HT1080 (cell line): ENCODE data around the gene HLA-C. TPM values are rescaled to one million over a fixed set of nuclear protein-coding genes. Genes with fewer than 3 reads are reported as not detected.
A peak's percentile ranks its signal among the peaks of the same experiment; 100 is the strongest.
"Not testable (repeated sequence)": the region's sequence is repeated elsewhere in the genome, so short reads cannot be mapped to it uniquely, and the experiment has no call there.

Experiments used
- DNase-seq: peaks from one replicate; pipeline ENCODE4 v3.0.0-alpha.2; 2015; ENCODE audit warnings: low read depth
- total RNA-seq: library from RNA; depleted of rRNA; stranded (reverse); fragments of >200 nt; shearing (Covaris generic); gene quantifications from 2 replicates; pipeline ENCODE4 v1.2.3, GENCODE V29; 2014

Gene HLA-C
- total RNA-seq, 1 experiment from 2014 or later: 23.1 TPM

GRCh38 chr6:31270788-31271640, 878 bp downstream of the HLA-C start:
- no peak for DNase-seq

DNA sequence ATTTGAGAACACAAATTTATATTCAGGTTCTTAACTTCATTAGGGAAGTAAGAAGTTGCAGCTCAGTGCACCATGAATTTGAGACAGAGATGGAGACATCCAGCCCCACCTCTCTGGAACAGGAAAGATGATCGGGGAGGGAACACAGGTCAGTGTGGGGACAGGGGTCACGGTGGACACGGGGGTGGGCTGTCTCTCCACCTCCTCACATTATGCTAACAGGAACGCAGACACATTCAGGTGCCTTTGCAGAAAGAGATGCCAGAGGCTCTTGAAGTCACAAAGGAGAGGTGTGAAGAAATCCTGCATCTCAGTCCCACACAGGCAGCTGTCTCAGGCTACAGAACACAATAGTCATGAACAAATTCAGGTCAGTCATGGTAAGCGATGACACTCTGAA, 3.1 kb downstream of the HLA-C start:
- DNase-seq: no peak

- no peak for DNase-seq
Measured at GRCh38 chr6:31268369-31268765, 3.5 kb downstream of the HLA-C start.

DNA sequence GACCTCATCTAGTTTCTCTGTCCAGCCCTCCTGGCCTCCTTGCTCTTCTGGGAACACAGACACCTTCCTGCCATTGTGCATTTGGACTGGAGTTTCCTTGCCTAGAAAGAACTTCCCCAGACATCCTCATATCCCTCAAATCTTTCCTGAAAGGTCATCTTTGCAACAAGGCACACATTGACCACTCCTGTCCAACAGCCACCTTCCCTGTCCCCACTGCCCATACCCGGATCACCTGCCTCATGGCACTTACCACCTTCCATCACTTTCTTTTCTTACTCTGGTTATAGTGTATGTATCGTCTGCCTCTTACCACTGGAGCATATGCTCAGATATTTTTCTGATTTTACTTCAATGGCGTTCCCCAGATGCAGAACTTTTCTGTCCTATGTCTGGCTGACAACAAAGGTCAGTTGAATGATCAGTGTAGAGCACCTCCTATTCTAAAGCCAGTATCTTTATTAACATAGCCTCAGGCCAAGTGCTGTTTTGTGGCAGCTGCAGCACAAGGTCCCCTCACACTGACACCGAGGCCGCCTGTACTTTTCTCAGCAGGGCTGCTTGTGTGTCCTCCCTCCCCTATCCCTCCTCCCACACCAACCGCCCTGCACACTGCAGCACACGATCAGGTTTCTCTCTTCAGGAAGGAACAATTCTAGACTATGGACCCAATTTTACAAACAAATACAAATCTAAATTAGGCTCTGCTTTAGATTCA, 4.1 kb downstream of the HLA-C start:
- DNase-seq: no peak

DNA sequence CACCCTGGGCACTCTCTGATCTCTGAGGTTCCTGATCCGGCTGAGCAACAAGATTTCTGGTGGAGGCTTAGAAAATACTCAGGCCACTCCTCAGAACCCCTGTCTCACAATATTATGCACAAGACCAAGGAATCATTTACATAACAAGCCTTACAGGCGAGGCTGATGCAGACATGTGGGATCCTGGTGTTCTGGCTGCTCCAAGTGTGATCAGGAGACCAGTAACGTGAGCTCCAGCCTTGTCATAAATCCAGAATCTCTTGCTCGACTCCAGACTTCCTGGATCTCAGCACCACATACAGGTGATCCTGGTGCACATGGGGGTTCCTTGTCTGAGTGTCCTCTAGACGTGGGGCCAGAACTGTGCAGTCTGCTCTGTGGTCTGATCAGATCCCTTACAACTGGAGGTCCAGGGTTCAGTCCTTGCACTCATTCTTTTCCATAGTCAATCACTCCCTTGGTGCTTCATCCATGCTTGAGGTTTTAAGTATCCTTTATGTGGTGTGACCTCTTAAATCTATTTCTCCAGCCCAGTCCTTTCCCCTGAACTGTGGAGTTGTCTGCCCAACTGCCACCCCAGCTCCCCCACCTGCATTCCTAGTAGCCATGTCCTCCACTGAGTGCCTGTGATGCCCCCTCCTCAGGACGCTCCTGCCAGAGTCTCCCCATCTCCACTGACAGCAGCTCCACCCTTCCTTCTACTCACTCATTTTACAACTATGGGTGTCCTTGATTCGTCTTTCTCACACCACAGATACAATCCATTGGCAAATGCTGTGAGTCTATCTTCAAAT, 5.1 kb downstream of the HLA-C start:
- DNase-seq: no peak

DNA sequence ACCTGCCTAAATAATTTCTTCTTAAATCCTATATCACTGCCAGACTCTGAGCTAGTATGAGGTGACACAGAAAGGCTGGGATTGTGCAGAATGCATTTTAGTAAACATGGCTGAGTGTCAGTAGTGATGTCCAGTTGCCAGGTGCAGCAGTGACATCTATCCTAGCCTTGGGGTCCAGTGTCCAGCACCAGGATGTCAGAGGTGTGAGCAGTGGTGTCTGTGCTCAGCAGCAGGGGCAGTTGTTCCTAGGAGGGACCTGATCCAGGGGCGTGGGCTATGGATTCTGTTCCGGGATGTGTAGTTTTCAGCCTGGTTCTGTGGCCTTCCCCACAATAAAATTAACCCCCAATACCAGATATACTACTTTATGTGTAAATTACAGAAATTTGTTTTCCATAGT, 6.0 kb downstream of the HLA-C start:
- no peak for DNase-seq

GRCh38 chr6:31263346-31263933, 8.5 kb downstream of the HLA-C start:
- not testable (repeated sequence) for DNase-seq

GRCh38 chr6:31259995-31260394, 11.9 kb downstream of the HLA-C start:
- not testable (repeated sequence) for DNase-seq

GRCh38 chr6:31252625-31253024, 19.3 kb downstream of the HLA-C start:
- DNase-seq: no peak

- DNase-seq: no peak
Measured at GRCh38 chr6:31251261-31251660, 20.6 kb downstream of the HLA-C start.

DNA sequence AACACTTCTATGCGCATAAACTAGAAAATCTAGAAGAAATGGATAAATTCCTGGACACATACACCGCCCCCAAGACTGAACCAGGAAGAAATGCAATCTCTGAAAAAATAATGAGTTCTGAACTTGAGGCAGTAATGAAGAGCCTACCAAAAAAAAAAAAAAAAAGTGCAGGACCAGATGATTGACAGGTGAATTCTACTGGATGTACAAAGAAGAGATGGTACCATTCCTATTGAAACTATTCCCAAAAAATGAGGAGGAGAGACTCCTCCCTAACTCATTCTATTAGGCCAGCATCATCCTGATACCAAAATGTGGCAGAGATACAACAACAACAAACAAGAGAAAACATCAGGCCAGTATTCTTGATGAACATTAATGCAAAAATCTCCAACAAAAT, 22.7 kb downstream of the HLA-C start:
- no peak for DNase-seq

DNA sequence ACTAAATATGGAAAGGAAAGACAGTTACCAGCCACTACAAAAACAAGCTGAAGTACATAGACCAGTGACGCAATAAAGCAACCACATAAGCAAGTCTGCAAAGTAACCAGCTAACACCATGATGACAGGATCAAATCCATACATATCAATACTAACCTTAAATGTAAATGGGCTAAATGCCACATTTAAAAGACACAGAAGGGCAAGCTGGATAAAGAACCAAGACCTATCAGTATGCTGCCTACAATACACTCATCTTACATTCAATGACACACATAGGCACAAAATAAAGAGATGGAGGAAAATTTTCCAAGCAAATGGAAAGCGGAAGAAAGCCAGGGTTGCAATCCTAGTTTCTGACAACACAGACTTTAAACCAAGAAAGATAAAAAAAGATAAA, 24.1 kb downstream of the HLA-C start:
- DNase-seq: no peak

GRCh38 chr6:31246051-31246521, 25.8 kb downstream of the HLA-C start:
- peak; percentile 91 for DNase-seq

DNA sequence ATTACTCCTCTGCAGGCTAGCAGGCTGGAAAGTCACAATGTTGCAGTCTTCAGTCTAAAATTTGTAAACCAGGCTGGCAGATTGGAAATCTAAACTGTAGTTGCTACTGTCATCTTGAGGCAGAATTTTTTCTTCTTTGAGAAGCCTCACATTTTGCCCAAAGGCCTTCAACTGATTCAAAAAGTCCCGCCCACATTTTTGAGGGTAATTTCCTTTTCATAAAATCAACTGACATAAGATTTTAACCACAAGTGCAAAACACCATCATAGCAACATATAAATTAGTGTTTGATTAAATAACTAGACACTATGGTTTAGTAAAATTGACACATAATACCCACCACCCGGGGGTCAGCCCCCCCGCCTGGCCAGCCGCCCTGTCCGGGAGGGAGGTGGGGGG, 28.4 kb downstream of the HLA-C start:
- no peak for DNase-seq

DNA sequence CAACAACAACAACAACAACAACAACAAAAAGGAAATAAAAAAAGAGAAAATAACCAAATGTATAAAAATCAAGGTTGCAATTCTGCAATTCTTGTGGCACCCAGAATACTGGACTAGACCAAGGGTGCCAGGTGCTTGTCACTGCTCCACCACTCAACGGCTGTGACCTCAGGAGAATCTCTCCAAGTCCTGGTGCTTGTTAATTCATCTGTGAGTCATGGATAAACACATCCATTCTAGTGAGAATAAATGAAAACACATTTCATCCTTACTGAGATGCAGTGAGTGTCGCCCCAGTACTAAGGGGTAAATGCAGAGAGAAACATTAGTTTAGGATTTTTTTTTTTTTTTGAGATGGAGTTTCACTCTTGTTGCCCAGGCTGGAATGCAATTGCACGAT, 32.0 kb downstream of the HLA-C start:
- DNase-seq: no peak

- not testable (repeated sequence) for DNase-seq
Measured at GRCh38 chr6:31234101-31234500, 37.8 kb downstream of the HLA-C start.

GRCh38 chr6:31228476-31228875, 43.4 kb downstream of the HLA-C start:
- no peak for DNase-seq

DNA sequence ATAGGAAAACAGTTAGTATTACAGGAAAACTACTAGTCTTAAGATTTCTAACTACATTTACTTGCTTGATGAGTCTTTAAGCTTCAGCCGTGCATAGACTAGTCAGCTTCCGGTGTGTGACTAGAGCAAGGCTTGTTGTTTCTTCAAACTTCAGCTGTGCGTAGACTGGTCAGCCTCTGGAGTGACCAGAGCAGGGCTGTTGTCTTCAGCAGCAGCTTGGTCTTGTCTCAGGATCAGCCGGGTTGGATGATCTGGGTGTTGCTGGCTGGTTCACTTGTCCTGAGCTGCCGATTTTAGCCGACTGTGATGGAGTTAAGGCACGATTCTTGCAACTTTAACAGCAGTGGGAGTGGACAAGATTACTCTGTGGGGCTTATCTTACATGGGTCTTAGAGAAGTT, 44.7 kb downstream of the HLA-C start:
- DNase-seq: peak; percentile 36

DNA sequence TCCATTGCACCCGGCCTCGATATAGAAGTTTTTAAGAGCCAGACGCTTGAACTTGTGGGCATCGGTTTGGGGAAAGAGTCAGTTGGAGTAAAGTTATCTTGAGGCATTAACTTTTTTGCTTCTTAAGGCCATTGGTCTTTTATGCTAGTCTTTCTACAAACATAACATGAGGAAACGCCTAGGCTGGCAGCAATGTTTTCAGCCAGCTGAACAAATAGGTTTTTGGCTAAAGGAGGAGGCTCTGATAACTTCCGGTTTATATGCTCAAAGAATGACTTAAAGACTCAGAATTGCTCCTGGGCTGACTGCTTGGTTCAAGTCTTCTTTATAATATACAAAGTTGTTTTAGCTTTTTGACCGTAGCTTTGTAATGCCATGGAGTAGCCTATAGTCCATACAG, 46.2 kb downstream of the HLA-C start:
- DNase-seq: no peak

- DNase-seq: no peak
Measured at GRCh38 chr6:31222496-31222895, 49.4 kb downstream of the HLA-C start.
